KMS-11 (cell line): ENCODE results near the gene CXCR5.

ENCODE experiments used
- H2AFZ ChIP-seq: fragments of 200-600 bp; sonication (generic); 2 replicates; pipeline ENCODE4 v1.6.1; 2016; ENCODE audit warnings: antibody characterized with exemption, mixed run types, low read depth
- H3K27ac ChIP-seq: fragments of 200-600 bp; sonication (generic); 2 replicates; pipeline ENCODE4 v1.6.1; 2016; ENCODE audit warnings: mild to moderate bottlenecking, mixed run types
- H3K27me3 ChIP-seq: fragments of 200-600 bp; sonication (generic); 2 replicates; pipeline ENCODE4 v1.6.1; 2017; ENCODE audit warnings: mild to moderate bottlenecking, low read depth, mixed run types, moderate library complexity; ENCODE audit not compliant: insufficient read depth
- H3K36me3 ChIP-seq: fragments of 200-600 bp; sonication (generic); 2 replicates; pipeline ENCODE4 v1.6.1; 2017; ENCODE audit warnings: mild to moderate bottlenecking, mixed run types; ENCODE audit not compliant: insufficient read depth
- H3K4me1 ChIP-seq: fragments of 200-600 bp; sonication (generic); 2 replicates; pipeline ENCODE4 v1.6.1; 2016; ENCODE audit warnings: mild to moderate bottlenecking, low read depth, mixed run types; ENCODE audit not compliant: poor library complexity, severe bottlenecking
- H3K4me2 ChIP-seq: fragments of 200-600 bp; sonication (generic); 2 replicates; pipeline ENCODE4 v1.7.0; 2016; ENCODE audit warnings: mild to moderate bottlenecking, mixed run types
- H3K4me3 ChIP-seq: fragments of 200-600 bp; sonication (generic); IDR thresholded peaks from 2 replicates; pipeline ENCODE4 v1.6.1; 2017; ENCODE audit warnings: low read depth, low read length, mixed read lengths; ENCODE audit not compliant: insufficient read depth
- H3K79me2 ChIP-seq: fragments of 200-600 bp; sonication (generic); 2 replicates; pipeline ENCODE4 v1.6.1; 2016; ENCODE audit warnings: low read depth, mixed run types; ENCODE audit not compliant: insufficient read depth
- H3K9ac ChIP-seq: fragments of 200-600 bp; sonication (generic); 2 replicates; pipeline ENCODE4 v1.6.1; 2016; ENCODE audit warnings: mild to moderate bottlenecking, mixed run types
- H4K20me1 ChIP-seq: fragments of 200-600 bp; sonication (generic); 2 replicates; pipeline ENCODE4 v1.6.1; 2016; ENCODE audit warnings: mild to moderate bottlenecking, mixed run types; ENCODE audit not compliant: insufficient read depth
- CTCF ChIP-seq: fragments of 200-600 bp; sonication (generic); conservative IDR thresholded peaks from 2 replicates; pipeline ENCODE4 v1.6.1; 2017; ENCODE audit warnings: low read depth, mild to moderate bottlenecking, antibody characterized with exemption, low read length, moderate library complexity, mixed read lengths

Gene CXCR5

DNA sequence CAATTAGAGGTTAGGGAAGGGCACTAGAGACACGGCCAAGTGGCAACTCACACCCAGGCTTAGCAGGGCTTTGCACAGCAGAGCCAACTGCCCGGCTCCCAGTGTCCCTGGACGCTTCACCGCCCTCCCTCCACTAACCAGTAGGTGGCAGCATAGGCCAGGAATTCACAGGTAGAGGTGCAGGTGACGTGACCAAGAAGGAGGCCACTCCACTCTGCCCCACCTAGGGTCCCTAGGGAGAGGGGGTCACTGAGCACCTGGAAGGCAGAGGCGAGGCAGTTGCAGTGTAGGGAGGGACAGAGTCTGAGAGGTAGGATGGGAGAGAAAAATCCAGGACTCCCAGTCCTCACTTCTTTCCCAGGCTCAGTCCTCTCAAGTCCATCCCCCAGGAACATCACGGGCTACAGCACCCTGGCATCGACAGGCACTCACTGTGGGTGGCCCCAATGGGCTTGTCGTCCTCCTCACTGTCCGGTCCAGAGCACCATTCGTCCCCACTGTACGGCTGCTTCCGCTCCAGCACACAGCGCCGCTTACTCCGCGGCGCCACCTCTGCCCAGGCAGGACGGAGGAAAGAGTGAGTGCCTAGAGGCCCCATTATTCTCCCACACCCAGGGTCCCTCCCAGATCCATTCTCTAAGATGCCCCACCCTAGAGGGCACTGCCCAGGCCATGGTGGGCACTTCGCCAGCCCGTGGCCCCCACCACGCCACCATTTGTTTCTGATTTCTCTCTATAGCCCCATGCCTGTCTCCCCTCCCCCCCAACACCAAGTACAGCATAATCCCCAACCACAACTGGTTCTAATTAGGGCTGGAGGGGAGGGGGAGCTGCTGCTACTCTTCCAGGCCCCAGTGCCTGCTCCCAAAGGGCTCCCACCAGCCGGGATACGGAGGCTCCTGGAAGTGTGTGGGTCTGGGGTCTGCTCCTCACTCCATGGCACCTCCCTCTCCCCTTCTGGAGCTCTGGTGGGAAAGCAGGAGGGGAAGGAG, 23.7 kb downstream of the CXCR5 start:
- Histone ChIP-seq H3K4me1 (no peaks in the 10 kb centered on the region), H3K9ac (no peak overlapping the region), H2AFZ (no peak overlapping the region), H3K27me3 (no peaks in the 10 kb centered on the region), H3K36me3 (no peaks in the 10 kb centered on the region), H3K79me2 (no peaks in the 10 kb centered on the region), H3K4me3 (no peak overlapping the region), H4K20me1 (no peaks in the 10 kb centered on the region), H3K4me2 (no peak overlapping the region), H3K27ac (no peak overlapping the region)
- TF ChIP-seq CTCF, result peak; percentile 78

DNA sequence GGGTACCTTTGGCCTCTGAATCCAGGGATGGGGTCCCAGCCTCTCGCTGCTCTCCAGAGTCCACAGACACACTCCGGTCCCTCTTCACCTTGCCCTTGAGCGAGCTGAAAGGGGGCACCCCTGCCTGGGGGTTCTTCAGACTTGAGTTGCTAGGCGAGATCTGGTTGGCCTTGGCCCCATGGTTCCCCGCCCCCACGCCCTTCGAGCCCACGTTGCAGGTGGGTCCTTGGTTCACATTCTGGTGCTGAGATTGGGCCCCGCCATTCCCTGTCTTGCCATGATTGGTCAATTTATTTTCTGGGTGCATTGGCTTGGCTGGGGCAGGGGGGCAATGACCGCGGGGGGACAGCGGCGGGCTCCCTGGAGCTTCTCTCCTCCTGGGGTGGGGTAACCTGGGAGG, 24.6 kb downstream of the CXCR5 start:
- Histone ChIP-seq H3K4me2 (no peak overlapping the region), H3K9ac (no peak overlapping the region), H4K20me1 (no peaks in the 10 kb centered on the region), H2AFZ (no peak overlapping the region), H3K4me3 (no peak overlapping the region), H3K27me3 (no peaks in the 10 kb centered on the region), H3K36me3 (no peaks in the 10 kb centered on the region), H3K4me1 (no peaks in the 10 kb centered on the region), H3K79me2 (no peaks in the 10 kb centered on the region), H3K27ac (no peak overlapping the region)
- no peak for TF ChIP-seq CTCF

- H2AFZ ChIP-seq, result no peak overlapping the region
- no peak overlapping the region for H3K27ac ChIP-seq
- no peaks in the 10 kb centered on the region for H4K20me1 ChIP-seq
- no peak overlapping the region for H3K4me3 ChIP-seq
- H3K4me2 ChIP-seq, result no peak overlapping the region
- no peaks in the 10 kb centered on the region for H3K27me3 ChIP-seq
- H3K79me2 ChIP-seq, result no peaks in the 10 kb centered on the region
- no peak for TF ChIP-seq CTCF
- H3K9ac ChIP-seq, result no peak overlapping the region
- H3K36me3 ChIP-seq, result no peaks in the 10 kb centered on the region
- no peaks in the 10 kb centered on the region for H3K4me1 ChIP-seq
These were observed 25.4 kb downstream of the CXCR5 start for GRCh38 chr11:118908901-118909618.

DNA sequence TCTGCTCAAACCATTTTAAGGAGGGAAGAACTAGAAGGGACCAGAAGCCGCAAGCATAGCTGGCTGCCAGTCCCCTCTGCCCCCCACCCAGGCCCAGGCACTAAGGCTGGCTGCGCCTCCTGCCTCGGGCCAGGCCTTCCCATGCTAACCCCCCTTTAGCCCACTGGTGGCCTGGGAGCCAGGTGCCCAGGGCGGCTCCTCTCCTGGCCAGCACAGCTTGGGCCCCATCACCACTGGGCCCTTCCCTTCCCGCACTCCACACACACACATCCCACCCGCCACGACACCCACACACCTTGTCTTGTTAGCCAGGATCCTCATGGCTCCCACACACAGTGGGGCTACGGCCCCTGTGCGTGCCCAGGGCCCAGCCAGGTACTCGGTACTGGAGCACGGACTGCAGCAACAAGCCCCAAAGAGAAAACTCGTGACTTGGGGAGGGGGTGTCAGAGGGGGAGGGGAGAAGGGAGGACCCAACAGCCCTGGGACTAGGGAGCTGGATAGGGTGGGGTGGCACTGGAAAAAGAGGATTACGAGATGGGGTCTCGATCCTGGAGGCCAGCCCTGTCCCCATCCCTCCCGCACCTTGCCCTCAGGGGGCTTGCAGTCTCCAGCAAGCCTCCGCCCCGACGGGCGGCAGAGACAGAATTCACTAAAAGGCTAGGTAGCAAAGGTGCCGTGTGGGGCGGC, 26.1 kb downstream of the CXCR5 start:
- Histone ChIP-seq H3K4me2 (no peak overlapping the region), H3K36me3 (no peaks in the 10 kb centered on the region), H3K4me3 (no peak overlapping the region), H4K20me1 (no peaks in the 10 kb centered on the region), H2AFZ (no peak overlapping the region), H3K4me1 (no peaks in the 10 kb centered on the region), H3K27ac (no peak overlapping the region), H3K79me2 (no peaks in the 10 kb centered on the region), H3K9ac (no peak overlapping the region), H3K27me3 (no peaks in the 10 kb centered on the region)
- no peak for TF ChIP-seq CTCF
